Liver (tissue), 9 donors: Measurements from ENCODE around the gene ATP4B. TPM values are rescaled to one million over a fixed set of nuclear protein-coding genes. Genes with fewer than 3 reads are reported as not detected.

Experiments used
- DNase-seq: peaks from one replicate; pipeline ENCODE4 v3.0.0-alpha.2; 2017; ENCODE audit warnings: low spot score
- H3K27ac ChIP-seq, 2 donors: one replicate each; pipeline ENCODE4 v1.7.0; 2013; ENCODE audit warnings: inconsistent platforms in 2 of 2, low read length in 2 of 2, control low read depth in 1 of 2, low read depth in 1 of 2, mild to moderate bottlenecking in 1 of 2
- H3K27me3 ChIP-seq, 4 donors: one replicate each; pipeline versions ENCODE4 v1.6.1 to v1.7.0; 2013; ENCODE audit warnings: low read length in 3 of 4, inconsistent platforms in 1 of 4, mild to moderate bottlenecking in 1 of 4, moderate library complexity in 1 of 4; ENCODE audit not compliant: control insufficient read depth in 4 of 4, insufficient read depth in 4 of 4
- H3K36me3 ChIP-seq, 4 donors: one replicate each; pipeline versions ENCODE4 v1.6.1 to v1.7.0; 2013; ENCODE audit warnings: low read length in 3 of 4, mild to moderate bottlenecking in 3 of 4, low read depth in 1 of 4, moderate library complexity in 1 of 4; ENCODE audit not compliant: control insufficient read depth in 4 of 4, insufficient read depth in 3 of 4
- H3K4me1 ChIP-seq, 4 donors: one replicate each; pipeline versions ENCODE4 v1.6.1 to v1.7.0; 2013; ENCODE audit warnings: low read length in 3 of 4, mild to moderate bottlenecking in 3 of 4, moderate library complexity in 1 of 4; ENCODE audit not compliant: control insufficient read depth in 4 of 4, insufficient read depth in 4 of 4
- H3K4me3 ChIP-seq, 3 donors: one replicate each; pipeline versions ENCODE4 v1.6.1 to v1.7.0; 2013; ENCODE audit warnings: low read length in 3 of 3, control low read depth in 1 of 3, low read depth in 1 of 3, mild to moderate bottlenecking in 1 of 3
- H3K9ac ChIP-seq, 2 donors: one replicate each; pipeline ENCODE4 v1.7.0; 2013; ENCODE audit warnings: low read length in 2 of 2, mild to moderate bottlenecking in 2 of 2, moderate library complexity in 2 of 2, control low read depth in 1 of 2, low read depth in 1 of 2
- H3K9me3 ChIP-seq, 4 donors: one replicate each; pipeline versions ENCODE4 v1.6.1 to v1.7.0; 2013; ENCODE audit warnings: low read length in 3 of 4; ENCODE audit not compliant: control insufficient read depth in 4 of 4
- CTCF ChIP-seq: fragments of 150-350 bp; IDR thresholded peaks from 2 replicates; pipeline ENCODE4 v1.5.1; 2017; ENCODE audit warnings: improper control_type of control experiment, low read depth, low read length; ENCODE audit not compliant: missing input control
- EGR1 ChIP-seq, 2 donors: IDR thresholded peaks; 2 replicates each; pipeline ENCODE4 v1.6.1; 2016 to 2018; ENCODE audit warnings: antibody characterized with exemption in 2 of 2, low read depth in 2 of 2
- FOXA1 ChIP-seq: IDR thresholded peaks from 2 replicates; pipeline ENCODE4 v1.6.1; 2016; ENCODE audit warnings: antibody characterized with exemption
- FOXA2 ChIP-seq: IDR thresholded peaks from 2 replicates; pipeline ENCODE4 v1.6.1; 2016; ENCODE audit warnings: antibody characterized with exemption
- GABPA ChIP-seq, 2 donors: IDR thresholded peaks in 1 of 2; conservative IDR thresholded peaks in 1 of 2; 2 replicates each; pipeline ENCODE4 v1.6.1; 2016; ENCODE audit warnings: antibody characterized with exemption in 2 of 2, mild to moderate bottlenecking in 1 of 2, moderate library complexity in 1 of 2
- HNF4A ChIP-seq, 2 donors: conservative IDR thresholded peaks; 2 replicates each; pipeline ENCODE4 v1.6.1; 2016; ENCODE audit warnings: antibody characterized with exemption in 2 of 2, mild to moderate bottlenecking in 2 of 2
- HNF4G ChIP-seq: IDR thresholded peaks from 2 replicates; pipeline ENCODE4 v1.6.1; 2016; ENCODE audit warnings: antibody characterized with exemption
- JUND ChIP-seq, 2 donors: IDR thresholded peaks; 2 replicates each; pipeline ENCODE4 v1.6.1; 2016; ENCODE audit warnings: antibody characterized with exemption in 2 of 2
- MAX ChIP-seq: IDR thresholded peaks from 2 replicates; pipeline ENCODE4 v1.6.1; 2016; ENCODE audit warnings: antibody characterized with exemption
- NR2F2 ChIP-seq: IDR thresholded peaks from 2 replicates; pipeline ENCODE4 v1.6.1; 2016; ENCODE audit warnings: antibody characterized with exemption
- RAD21 ChIP-seq, 2 donors: IDR thresholded peaks; 2 replicates each; pipeline ENCODE4 v1.6.1; 2016; ENCODE audit warnings: antibody characterized with exemption in 2 of 2, mild to moderate bottlenecking in 2 of 2
- RXRA ChIP-seq, 2 donors: IDR thresholded peaks; 2 replicates each; pipeline ENCODE4 v1.6.1; 2017 to 2018; ENCODE audit warnings: antibody characterized with exemption in 2 of 2, mild to moderate bottlenecking in 1 of 2
- SP1 ChIP-seq: IDR thresholded peaks from 2 replicates; pipeline ENCODE4 v1.6.1; 2018; ENCODE audit warnings: antibody characterized with exemption, mild to moderate bottlenecking
- TAF1 ChIP-seq: conservative IDR thresholded peaks from 2 replicates; pipeline ENCODE4 v1.6.1; 2016; ENCODE audit warnings: antibody characterized with exemption, mild to moderate bottlenecking
- YY1 ChIP-seq: IDR thresholded peaks from 2 replicates; pipeline ENCODE4 v1.6.1; 2016; ENCODE audit warnings: antibody characterized with exemption, mild to moderate bottlenecking
- WGBS: extraction: QIAGEN DNeasy Blood & Tissue Kit; methylation state at CpG from one replicate; pipeline ENCODE4 v1.1.7; 2013; 5-methylcytosine and 5-hydroxymethylcytosine counted together
- polyA plus RNA-seq, 2 donors: library from polyadenylated mRNA; stranded (reverse) in 1 of 2; unstranded in 1 of 2; fragments of 200-250 nt in 1 of 2; fragments of >200 nt in 1 of 2; fragmentation: Nextera tagmentation in 1 of 2; extraction: Ambion mirVana in 1 of 2; gene quantifications; one replicate each; pipeline versions ENCODE4 v1.2.1 to v1.2.3, GENCODE V29; 2013 to 2015
- total RNA-seq, 2 donors: library from RNA; depleted of rRNA; stranded (reverse); fragments of >200 nt; gene quantifications; one replicate each; pipeline ENCODE4 v1.2.3, GENCODE V29; 2014
- TF ChIP-seq, protein P1 (sequence below): IDR thresholded peaks from 2 replicates; pipeline ENCODE4 v1.6.1; 2016; ENCODE audit warnings: antibody characterized with exemption
- TF ChIP-seq, protein P2 (sequence below): IDR thresholded peaks from 2 replicates; pipeline ENCODE4 v1.6.1; 2016; ENCODE audit warnings: antibody characterized with exemption
- donor health status: healthy.
- donor health status: healthy.
- donor health status: healthy.
- donor health status: healthy.
- donor health status: healthy.

Gene ATP4B
- total and polyA plus RNA-seq, 4 donors = not detected

- no peak overlapping the region for H3K9ac ChIP-seq
- no peaks in the 10 kb centered on the region for H3K27me3 ChIP-seq
- no peak overlapping the region for H3K4me3 ChIP-seq
- 94% methylated on average over 16 of the region's 16 CpGs for WGBS
- H3K36me3 ChIP-seq = peaks cover 0 to 15% (median 12%) of the 10 kb centered on the region in 4 donors
- no peaks in the 10 kb centered on the region for H3K9me3 ChIP-seq
- H3K4me1 ChIP-seq = no peaks in the 10 kb centered on the region
- H3K27ac ChIP-seq = no peak overlapping the region
- DNase-seq = no peak
- TF ChIP-seq EGR1 (IDR thresholded peaks at IDR 0.05; ENCODE audit: low read depth in 2 of 2) (no peak), SP1 (no peak), JUND (IDR thresholded peaks at IDR 0.05) (no peak), TAF1 (no peak), YY1 (no peak), MAX (no peak), RXRA (IDR thresholded peaks at IDR 0.05) (no peak), CTCF (no peak), GABPA (IDR thresholded peaks at IDR 0.05 in 1 of 2, conservative IDR thresholded peaks at IDR 0.05 in 1 of 2) (no peak), RAD21 (IDR thresholded peaks at IDR 0.05) (no peak), FOXA2 (no peak), FOXA1 (no peak), HNF4A (conservative IDR thresholded peaks at IDR 0.05) (no peak)
- TF ChIP-seq, protein P1, sequence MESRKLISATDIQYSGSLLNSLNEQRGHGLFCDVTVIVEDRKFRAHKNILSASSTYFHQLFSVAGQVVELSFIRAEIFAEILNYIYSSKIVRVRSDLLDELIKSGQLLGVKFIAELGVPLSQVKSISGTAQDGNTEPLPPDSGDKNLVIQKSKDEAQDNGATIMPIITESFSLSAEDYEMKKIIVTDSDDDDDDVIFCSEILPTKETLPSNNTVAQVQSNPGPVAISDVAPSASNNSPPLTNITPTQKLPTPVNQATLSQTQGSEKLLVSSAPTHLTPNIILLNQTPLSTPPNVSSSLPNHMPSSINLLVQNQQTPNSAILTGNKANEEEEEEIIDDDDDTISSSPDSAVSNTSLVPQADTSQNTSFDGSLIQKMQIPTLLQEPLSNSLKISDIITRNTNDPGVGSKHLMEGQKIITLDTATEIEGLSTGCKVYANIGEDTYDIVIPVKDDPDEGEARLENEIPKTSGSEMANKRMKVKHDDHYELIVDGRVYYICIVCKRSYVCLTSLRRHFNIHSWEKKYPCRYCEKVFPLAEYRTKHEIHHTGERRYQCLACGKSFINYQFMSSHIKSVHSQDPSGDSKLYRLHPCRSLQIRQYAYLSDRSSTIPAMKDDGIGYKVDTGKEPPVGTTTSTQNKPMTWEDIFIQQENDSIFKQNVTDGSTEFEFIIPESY = no peak
- TF ChIP-seq, protein P2, sequence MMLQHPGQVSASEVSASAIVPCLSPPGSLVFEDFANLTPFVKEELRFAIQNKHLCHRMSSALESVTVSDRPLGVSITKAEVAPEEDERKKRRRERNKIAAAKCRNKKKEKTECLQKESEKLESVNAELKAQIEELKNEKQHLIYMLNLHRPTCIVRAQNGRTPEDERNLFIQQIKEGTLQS = no peak
Measured at GRCh38 chr13:113613789-113614379, 44.1 kb downstream of the ATP4B start.

DNA sequence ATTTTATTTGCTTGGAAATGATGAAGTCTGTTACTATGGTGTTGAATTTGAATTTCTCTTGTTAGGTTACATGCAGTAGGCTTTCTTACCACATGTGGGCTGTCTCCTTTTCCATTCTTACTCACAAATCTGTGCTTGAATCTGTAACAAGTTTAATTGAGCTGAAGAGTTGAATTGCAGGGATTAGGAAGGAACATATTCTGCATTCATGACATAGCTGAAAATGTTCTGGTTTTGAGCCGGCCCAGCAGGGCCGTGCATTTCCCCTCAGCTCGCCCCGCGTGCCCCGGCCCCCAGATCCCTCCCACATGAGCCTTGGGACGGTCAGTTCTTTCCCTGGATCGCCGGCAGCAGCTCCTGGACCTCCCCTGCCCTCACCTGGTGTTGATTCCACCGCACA lies 45.4 kb downstream of the ATP4B start:
- H3K4me1 ChIP-seq = no peaks in the 10 kb centered on the region

More for the DNA sequence above, 45.4 kb downstream of the ATP4B start:
- Histone ChIP-seq H3K27me3 (no peaks in the 10 kb centered on the region), H3K27ac (no peak overlapping the region), H3K9ac (no peak overlapping the region), H3K4me3 (no peak overlapping the region), H3K9me3 (no peaks in the 10 kb centered on the region), H3K36me3 (peaks cover 0 to 15% (median 12%) of the 10 kb centered on the region in 4 donors)
- 97% methylated on average over 10 of the region's 10 CpGs for WGBS
- DNase-seq = no peak
- no peak for TF ChIP-seq RXRA (IDR thresholded peaks at IDR 0.05)
- no peak for TF ChIP-seq HNF4G
- TF ChIP-seq, protein P2 = no peak
- TF ChIP-seq NR2F2 = no peak
- no peak for TF ChIP-seq JUND (IDR thresholded peaks at IDR 0.05)
